Activated T-helper 1 cell treated with anti-CD3 and anti-CD28 coated beads, Interleukin-2, amount 50 U/mL, for 16 hours (primary cell): ENCODE results near the gene PRKRIP1.
A peak's percentile ranks its signal among the peaks of the same experiment; 100 is the strongest.
"Not testable (repeated sequence)": the region's sequence is repeated elsewhere in the genome, so short reads cannot be mapped to it uniquely, and the experiment has no call there.

Source experiments
- DNase-seq, 2 donors: peaks; one replicate each; pipeline ENCODE4 v3.0.0-alpha.2; 2020; ENCODE audit warnings: low read depth in 1 of 2, low spot score in 1 of 2

Gene PRKRIP1

DNA sequence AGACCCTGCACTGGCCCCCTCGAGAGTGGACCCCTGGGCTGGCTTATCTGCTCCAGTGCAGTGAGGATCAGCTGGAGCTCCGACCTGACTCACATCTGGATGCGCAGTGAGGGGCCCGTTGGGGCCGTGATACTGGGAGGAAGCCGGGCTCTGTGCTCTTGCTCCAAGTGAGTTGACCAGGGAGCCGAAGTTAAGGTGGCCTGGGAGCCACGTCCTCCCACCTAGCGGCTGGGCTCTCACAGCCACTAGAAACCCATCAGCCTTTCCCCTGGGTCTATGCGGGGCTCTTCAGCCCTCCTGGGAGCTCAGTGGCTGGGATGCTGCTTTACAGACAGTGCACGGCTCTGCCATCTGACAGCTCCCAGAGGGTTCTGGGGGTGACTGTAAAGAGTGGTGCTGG, 59.4 kb downstream of the PRKRIP1 start:
- DNase-seq, result no peak

DNA sequence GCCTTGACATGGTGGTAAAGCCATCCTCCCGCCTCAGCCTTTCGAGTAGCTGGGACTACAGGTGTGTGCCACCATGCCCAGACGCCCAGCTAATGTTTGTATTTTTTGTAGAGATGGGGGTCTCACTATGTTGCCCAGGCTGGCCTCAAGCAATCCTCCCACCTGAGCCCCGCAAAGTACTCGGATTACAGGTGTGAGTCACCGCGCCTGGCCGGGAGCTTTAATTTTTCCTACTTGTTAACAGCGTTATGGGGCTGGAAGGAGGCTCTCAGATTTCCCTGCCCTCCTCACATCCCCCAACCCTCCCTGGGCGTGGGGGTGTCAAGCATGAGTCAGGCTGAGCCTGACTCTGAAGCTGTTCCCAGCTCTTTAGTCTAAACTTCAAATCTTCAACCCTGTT, 60.2 kb downstream of the PRKRIP1 start:
- no peak for DNase-seq

DNA sequence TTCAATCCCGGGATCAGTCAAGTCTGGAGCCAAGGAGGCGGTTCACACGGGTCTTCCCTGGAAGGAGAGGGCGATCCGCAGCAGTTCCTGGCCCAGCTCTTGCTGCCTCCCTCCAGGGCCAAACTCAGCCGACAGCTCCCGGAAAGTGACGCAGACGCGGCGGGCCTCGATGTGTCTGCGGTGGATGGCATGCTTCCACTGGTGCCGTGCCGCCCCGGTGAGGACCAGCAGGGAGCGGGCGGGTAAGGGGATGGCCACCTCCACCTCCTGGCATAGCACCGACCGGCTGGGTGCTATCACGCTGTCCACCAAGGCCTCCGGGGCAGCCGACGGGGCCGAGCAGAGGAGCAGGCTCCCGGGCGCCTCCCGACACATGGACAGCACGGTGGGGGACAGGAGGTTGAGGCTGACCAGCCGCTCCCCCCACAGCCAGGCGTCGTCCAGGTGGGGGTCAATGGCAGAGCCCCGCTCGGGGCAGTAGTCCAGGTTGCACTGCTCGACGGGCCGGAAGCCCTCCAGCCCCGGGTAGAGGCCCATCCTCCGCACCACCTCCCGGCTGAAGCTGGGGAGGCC, 61.3 kb downstream of the PRKRIP1 start:
- DNase-seq, result no peak

DNA sequence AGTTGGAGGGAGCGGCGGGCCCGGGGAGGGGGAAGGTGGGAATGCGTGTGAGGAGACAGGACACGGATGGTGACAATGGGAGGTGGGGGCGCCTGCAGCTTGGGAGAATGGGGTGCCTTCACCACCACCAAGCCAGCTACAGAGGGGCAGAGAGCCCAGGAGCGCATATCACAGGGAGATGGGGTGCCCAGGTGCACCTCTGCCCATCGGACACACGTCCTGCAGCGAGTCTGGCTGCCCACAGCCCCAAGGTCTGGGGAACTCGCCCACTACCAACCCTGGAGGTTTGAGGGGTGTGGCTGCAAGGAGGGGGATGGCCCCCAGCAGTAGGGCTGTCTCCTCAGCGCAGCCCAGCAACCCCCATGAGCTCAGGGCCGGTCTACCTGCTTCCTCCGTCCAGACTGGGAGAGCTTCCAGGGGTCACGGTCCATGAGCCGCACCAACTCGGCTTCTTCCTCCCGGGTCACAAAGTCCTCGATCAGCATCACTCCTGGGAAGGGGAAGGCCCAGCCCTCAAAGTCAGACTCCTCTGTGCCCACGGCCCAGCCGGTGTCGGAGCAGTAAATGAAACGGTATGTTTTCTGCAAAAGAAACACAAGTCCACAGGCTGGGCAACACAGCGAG, 63.2 kb downstream of the PRKRIP1 start:
- no peak for DNase-seq

DNA sequence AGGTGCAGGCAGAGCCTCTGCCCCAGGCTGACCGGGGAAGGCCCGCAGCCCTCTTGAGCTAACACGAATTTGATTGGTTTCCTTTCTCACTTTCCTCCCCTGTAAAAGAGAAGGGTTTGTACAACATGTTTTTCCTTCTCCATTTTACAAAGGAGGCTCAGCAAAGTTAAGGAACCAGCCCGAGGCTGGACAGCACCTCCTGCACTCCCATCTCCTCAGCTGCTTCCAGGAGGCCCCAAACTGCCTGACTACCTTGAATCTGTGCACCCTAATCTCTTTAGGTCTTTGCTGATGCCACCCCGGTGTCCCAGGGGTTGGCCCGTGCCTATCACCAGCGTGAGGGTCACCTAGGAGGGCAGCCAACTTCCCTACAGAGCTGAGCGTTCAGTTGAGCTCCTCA, 64.3 kb downstream of the PRKRIP1 start:
- no peak for DNase-seq

DNA sequence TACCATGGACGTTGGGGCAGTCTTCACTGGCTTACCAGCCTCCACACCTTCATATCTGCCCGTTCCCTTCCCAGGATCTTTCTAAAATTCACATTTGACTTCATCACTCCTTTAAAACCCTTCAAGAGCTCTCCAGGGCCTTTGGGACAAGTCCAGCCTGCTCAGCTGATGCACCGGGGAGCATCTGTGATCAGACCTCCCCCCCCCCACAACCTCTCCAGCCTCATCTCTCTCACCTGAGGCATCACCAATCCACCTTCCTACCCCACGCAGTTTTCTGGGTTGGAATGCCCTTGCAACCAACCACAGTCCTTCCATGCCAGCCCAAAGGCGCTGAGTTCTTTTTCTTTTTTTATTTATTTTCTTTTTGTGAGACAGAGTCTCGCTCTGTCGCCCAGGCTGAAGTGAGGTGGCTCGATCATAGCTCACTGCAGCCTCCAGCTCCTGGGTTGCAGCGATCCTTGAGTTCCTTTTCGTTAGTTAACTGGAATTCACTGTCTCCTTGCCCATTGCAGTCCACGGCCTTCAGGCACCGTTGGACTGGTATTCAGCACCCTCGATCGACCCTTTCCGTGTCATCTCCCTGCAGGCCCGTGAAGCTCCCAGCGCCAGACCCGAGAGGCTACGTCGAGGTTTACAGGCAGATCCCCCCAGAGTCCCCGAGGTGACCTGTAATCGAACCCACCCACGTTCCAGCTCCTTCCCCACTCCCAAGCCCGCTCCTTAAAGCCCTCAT, 67.8 kb downstream of the PRKRIP1 start:
- no peak for DNase-seq

DNA sequence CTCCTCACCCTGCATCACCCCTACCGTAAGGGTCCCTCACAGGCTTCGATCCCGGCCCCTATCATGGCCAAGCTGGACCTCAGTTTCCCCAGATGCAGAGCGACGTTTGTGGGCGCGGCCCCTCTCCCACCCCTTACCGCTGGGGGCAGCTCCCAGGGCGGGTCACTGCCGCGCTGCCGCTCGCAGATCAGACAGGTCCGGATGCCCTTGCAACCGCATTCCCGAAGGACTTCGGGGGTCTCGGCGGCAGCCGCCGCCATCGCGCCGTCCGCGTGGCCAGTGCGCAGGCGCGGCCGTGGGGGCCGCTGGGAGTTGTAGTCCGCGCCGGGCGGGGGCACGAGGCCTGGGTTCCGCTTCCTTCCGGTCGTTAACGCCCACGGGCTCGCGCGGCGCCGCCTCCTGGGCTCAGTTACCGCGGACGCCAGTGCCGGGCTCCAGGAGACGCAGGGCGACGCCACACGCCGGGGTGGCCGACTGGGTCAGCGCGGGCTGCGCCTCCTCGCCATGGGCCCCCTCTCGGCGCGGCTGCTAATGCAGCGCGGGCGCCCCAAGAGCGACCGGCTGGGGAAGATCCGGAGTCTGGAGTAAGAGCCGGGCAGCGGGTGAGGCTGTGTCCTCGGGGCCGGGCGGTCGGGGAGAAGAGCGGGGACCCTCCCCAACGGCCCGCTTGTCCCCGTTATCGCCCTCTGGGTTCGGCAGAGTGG, 68.6 kb downstream of the PRKRIP1 start, which contains the start of the genes ALKBH4 and LRWD1:
TSS of gene ALKBH4 (minus strand) at position 287 of the 704 bp plus-strand sequence. CDS start at position 260, 27 bp downstream.
TSS of gene LRWD1 (plus strand) at position 408 of the 704 bp plus-strand sequence. CDS start at position 505, 97 bp downstream.
- peak; percentile 89 to 94 for DNase-seq

DNA sequence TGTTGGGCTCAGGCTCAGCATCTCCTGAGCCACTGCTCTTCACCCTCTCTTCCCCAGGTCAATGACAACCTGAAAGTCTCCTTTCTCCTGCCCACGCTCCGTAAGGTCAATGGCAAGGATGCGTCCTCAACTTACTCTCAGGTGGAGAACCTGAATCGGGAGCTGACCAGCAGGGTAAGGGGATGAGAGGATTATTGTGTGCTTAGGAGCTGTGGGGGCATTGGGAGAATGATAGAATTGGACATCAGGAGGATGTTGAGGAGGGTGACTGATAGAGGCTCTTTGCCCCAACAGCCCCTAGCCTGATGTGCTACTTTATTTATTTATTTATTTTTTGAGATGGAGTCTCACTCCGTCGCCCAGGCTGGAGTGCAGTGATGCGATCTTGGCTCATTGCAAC, 69.9 kb downstream of the PRKRIP1 start:
- no peak for DNase-seq

DNA sequence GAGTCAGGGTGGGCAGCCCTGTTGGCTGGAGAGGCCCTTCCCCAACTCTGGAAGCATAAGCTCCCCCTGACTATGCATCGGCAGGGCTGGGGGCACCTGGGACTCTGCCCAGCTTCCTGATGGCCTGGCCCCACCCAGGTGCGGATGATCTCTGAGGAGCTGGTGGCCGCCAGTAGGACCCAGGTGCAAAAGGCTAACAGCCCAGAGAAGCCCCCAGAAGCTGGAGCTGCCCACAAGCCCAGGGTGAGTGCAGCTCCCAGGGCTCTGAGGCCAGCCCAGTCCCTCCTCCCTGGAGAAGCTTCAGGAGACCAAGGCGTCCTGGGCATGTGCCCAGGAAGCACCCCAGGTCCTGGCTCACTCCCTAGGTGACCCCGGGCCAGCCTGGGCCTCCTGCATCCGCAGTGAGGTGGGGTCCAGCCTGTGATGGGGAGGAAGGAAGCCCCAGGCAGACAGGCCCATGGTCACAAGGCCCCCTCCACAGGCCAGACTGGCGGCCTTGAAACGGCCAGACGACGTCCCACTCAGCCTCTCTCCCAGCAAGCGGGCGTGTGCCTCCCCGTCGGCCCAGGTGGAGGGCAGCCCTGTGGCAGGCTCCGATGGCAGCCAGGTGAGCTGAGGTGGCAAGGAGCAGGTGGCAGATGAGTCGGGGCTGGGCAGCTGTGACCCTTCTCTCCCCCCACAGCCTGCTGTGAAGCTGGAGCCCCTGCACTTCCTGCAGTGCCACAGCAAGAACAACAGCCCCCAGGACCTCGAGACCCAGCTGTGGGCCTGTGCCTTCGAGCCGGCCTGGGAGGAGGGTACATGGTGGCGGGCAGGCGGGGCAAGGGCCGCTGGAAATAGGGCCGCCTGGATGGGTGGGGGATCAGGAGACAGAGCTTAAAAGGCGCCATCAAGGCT, 71.7 kb downstream of the PRKRIP1 start:
- no peak for DNase-seq

DNA sequence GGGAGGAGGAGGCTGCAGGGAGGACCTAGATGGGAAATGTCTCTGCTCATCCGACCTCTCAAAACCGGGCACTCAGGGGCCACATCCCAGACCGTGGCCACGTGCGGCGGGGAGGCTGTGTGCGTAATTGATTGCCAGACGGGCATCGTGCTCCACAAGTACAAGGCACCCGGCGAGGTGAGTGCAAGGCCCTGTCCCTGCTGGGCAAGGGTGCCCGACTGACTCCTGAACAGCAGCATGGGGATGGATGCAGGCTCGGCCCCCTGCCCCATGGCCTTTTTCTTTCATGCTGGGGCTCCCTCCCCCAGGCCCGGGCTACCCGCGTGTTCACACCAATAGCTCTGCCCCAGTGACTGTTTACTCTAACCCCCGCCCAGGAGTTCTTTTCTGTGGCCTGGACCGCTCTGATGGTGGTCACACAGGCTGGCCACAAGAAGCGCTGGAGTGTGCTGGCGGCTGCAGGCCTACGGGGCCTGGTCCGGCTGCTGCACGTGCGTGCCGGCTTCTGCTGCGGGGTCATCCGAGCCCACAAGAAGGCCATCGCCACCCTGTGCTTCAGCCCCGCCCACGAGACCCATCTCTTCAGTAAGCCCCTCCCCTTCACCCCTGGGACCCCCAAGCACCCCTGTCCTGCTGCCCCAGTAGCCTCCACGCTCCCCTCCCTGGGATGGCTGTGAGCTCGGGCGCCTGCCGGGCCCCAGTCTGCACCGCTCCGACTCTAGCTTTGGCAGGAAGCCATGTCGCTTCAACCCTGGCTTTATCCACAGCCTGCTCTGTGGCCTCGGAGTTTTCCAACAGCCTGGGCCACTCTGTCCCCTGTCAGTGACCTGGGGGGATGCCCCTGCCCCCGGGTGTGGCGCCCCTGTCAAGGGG, 72.6 kb downstream of the PRKRIP1 start:
- no peak for DNase-seq

DNA sequence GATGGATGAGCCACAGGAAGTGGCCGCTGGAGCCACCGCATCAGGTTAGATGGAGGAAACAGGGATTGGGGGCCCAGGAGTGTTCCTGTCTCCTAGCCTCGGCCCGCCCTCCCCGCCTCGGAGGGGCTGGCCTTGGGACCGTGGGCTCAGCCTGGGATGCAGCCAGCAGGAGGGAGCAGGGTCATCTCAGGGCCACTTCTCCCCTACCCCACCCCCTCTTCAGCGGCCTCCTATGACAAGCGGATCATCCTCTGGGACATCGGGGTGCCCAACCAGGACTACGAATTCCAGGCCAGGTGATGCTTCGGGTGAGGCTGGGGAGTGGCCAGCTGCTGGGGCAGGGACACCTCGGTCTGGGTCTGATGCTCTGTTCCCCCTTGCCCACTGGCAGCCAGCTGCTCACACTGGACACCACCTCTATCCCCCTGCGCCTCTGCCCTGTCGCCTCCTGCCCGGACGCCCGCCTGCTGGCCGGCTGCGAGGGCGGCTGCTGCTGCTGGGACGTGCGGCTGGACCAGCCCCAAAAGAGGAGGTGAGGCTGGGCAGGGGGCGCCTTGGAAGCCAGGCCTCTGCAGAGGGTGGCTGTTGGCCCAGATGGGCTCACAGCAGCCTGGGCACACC, 73.3 kb downstream of the PRKRIP1 start:
- no peak for DNase-seq

DNA sequence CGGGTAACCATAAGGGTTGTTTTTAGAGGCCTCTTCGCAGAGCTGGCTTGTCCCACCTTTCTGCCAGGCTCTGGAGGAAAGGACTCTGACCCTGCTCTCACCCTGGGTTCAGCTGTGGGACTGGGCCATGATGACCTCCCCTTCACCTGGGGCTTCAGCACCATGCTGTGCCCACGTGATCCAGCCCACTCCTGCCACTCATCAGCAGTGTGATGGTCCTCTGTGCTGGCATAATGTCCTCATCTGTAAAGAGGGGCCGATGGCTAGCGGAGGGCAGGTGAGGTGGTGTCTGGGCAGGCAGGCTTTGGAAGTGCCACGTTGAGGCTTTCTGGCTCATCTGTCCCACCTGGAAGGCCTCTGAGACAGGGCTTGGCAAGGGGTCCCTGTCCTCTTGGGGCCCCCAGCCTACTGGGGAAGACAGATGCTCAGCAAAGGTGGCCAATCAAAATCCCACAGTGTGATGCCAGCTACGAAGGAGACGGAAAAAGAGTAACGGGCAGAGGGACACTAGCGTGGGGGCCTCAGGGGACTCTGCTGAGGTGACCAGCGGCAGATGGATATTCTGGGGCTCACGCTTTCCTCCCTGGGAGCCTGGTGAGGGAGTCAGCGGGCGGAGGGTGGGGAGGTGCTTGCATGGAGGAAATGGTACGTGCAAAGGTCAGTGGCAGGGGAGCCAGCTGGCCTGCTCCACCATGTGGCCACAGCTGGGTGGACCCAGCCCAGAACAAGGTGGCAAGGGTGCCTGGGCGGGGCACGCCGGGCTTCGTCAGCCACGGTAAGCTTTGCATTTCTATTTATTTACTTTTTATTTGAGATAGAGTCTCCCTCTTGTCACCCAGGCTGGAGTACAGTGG, 74.0 kb downstream of the PRKRIP1 start:
- no peak for DNase-seq

DNA sequence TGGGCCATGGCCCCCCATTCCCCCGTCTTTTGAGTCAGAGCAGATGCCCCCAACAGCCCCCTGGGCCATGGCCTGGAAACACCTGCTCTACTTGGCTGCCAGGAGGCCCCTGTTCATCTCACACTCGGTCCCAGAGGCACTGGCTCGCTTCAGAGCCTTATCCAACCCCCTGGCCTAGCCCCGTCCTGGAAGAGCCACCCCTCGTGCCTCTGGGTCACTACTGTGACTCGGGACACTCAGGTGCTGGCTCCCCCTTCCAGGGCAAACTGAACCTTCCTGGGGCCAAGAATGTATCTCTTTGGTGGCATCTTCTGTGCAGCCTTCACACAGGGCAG, 75.6 kb downstream of the PRKRIP1 start:
- no peak for DNase-seq

DNA sequence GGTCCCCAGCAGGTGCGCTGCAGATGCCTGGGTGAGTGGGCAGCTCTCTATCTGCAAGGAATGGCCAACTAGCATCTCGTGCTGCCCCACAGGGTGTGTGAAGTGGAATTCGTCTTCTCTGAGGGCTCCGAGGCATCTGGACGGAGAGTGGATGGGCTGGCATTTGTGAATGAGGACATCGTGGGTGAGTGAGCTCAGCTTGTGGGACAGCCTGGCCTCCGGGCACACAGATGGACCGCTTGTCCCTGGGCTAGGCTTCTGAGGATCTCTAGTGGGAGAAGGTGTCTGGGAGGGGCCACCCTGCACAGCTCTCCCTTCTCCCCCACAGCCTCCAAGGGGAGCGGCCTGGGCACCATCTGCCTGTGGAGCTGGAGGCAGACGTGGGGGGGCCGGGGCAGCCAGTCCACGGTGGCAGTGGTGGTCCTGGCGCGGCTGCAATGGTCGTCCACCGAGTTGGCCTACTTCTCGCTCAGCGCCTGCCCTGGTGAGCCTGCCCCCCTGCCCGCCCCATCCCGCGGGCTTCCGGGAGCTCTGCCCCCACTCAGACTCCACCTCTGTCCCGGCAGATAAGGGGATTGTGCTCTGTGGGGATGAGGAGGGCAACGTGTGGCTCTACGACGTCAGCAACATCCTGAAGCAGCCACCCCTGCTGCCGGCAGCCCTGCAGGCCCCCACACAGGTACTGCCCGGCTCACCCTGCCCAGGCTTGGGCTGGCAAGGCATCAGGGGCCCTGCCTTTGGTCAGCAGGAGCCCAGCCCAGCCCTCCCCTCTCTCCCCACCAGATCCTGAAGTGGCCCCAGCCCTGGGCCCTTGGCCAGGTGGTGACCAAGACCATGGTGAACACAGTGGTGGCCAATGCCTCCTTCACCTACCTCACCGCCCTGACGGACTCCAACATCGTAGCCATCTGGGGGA, 76.2 kb downstream of the PRKRIP1 start:
- DNase-seq, result no peak

DNA sequence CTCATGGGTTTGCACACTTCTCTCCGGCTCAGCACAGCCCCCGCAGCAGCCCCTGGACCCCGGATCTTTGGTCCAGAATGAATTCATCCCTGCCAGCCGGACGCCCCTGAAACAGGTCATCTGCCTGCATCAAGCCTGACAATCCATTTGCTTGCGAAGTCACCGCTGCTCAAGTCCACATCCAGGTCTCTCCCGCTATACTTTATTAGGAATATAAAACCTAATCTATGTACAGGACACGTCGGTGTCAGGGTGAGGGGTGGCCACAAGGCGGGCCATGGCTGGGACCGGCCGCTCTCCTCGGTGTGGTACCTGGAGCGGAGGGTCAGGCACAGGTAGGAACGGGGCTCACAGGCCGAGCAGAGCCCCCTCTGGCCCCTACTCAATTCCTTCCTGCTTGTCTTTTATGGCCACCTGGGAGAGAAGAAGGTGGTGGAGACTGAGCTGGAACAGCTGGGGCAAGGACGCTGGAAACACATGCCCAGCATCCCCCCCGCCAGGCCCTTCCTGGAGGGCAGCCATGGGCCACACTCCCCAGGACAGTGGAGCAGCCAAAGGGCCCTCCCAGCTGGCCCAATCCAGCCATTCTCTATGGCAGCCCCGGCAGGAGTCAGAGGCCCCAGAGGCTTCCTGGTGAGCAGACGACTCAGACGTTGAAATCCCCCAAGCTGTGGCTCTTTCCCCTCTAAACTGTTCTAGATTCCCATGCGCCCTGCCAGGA, 77.3 kb downstream of the PRKRIP1 start:
- DNase-seq, result no peak

DNA sequence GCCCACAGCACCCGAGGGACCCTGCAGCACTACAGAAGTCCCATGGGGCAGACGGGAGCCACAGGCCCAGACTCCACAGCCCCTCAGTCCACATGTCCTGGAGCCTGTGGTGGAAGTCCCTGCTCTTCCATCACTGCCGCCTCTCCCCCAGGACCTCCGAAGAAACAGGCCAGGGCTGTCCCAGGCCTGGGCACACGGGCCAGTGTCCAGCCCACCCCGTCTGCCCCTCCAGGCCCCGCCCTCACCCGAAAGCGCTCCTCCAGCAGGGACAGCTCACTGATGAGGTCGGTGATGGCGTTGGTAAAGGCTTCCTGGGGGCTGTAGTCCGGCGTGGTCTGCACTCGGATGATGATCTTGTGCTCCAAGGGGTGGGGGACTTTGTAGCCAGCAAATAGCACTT, 78.0 kb downstream of the PRKRIP1 start:
- not testable (repeated sequence) for DNase-seq
